ENCODE results near the gene OTUB1.

DNA sequence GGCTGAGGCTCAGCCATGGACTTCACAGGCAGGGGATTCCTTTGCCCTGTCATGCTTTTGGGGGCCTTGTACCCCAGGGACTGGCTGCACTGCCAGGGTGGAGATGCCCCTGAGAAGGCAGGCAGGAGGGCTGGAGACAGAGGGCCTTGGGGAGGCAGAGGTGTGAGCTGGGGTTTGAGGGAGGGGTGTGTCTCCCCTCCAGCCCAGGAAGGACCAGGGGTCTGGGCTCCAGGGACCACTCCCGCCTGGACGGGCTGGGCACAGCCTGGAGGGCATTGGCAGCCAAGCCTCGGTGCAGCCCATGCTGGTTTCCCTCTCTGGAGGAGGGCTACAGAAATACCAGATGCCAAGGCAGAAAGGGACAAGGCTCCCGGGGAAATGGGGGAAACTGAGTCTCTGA lies 19.5 kb downstream of the OTUB1 start:
- TF ChIP-seq, protein P1, sequence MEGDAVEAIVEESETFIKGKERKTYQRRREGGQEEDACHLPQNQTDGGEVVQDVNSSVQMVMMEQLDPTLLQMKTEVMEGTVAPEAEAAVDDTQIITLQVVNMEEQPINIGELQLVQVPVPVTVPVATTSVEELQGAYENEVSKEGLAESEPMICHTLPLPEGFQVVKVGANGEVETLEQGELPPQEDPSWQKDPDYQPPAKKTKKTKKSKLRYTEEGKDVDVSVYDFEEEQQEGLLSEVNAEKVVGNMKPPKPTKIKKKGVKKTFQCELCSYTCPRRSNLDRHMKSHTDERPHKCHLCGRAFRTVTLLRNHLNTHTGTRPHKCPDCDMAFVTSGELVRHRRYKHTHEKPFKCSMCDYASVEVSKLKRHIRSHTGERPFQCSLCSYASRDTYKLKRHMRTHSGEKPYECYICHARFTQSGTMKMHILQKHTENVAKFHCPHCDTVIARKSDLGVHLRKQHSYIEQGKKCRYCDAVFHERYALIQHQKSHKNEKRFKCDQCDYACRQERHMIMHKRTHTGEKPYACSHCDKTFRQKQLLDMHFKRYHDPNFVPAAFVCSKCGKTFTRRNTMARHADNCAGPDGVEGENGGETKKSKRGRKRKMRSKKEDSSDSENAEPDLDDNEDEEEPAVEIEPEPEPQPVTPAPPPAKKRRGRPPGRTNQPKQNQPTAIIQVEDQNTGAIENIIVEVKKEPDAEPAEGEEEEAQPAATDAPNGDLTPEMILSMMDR (IDR thresholded peaks at IDR 0.05): no peak
- TF ChIP-seq POLR2A (IDR thresholded peaks at IDR 0.05): no peak

Measured in breast epithelium (tissue), 3 donors.